ENCODE results near the gene PCDHGA8.

PCDHGA8 gene

GRCh38 chr5:141362719-141363118, 29.7 kb upstream of the PCDHGA8 start:
- DNase-seq (ENCODE audit: low read depth), result no peak

GRCh38 chr5:141363952-141364660, 28.3 kb upstream of the PCDHGA8 start, which contains the start of gene PCDHGA5:
Gene PCDHGA5, plus strand, starts transcription at chr5:141364162. Its CDS starts 169 bp downstream, at chr5:141364331.
- TF ChIP-seq CTCF (conservative IDR thresholded peaks at IDR 0.05; ENCODE audit: low read depth, low read length), result no peak
- no peak within 1 kb of the TSS for H3K4me3 ChIP-seq (ENCODE audit: low read length)
- DNase-seq (ENCODE audit: low read depth), result no peak

More at GRCh38 chr5:141362719-141363118, 29.7 kb upstream of the PCDHGA8 start:
- H3K4me3 ChIP-seq (ENCODE audit: low read length), result no peak overlapping the region
- TF ChIP-seq CTCF (conservative IDR thresholded peaks at IDR 0.05; ENCODE audit: low read depth, low read length), result no peak

- no peak overlapping the region for H3K4me3 ChIP-seq (ENCODE audit: low read length)
Observed at GRCh38 chr5:141366016-141366896, 26.2 kb upstream of the PCDHGA8 start.

GRCh38 chr5:141369994-141370848, 22.2 kb upstream of the PCDHGA8 start, which contains the start of gene PCDHGB3:
Gene PCDHGB3, plus strand, starts transcription at chr5:141370242. Its CDS starts 153 bp downstream, at chr5:141370395.
- DNase-seq (ENCODE audit: low read depth), result no peak
- peak; percentile 43 for TF ChIP-seq CTCF (conservative IDR thresholded peaks at IDR 0.05; ENCODE audit: low read depth, low read length)
- H3K4me3 ChIP-seq (ENCODE audit: low read length), result peak within 1 kb of the TSS; percentile 30

More at GRCh38 chr5:141366016-141366896, 26.2 kb upstream of the PCDHGA8 start:
- no peak for DNase-seq (ENCODE audit: low read depth)
- TF ChIP-seq CTCF (conservative IDR thresholded peaks at IDR 0.05; ENCODE audit: low read depth, low read length), result no peak

GRCh38 chr5:141371572-141372475, 20.6 kb upstream of the PCDHGA8 start:
- no peak overlapping the region for H3K4me3 ChIP-seq (ENCODE audit: low read length)

More at GRCh38 chr5:141371572-141372475, 20.6 kb upstream of the PCDHGA8 start:
- no peak for DNase-seq (ENCODE audit: low read depth)
- no peak for TF ChIP-seq CTCF (conservative IDR thresholded peaks at IDR 0.05; ENCODE audit: low read depth, low read length)
